H9 (cell line): ENCODE results near the gene PTGFRN. TPM values are rescaled to one million over a fixed set of nuclear protein-coding genes. Genes with fewer than 3 reads are reported as not detected.
"Not testable (repeated sequence)": the region's sequence is repeated elsewhere in the genome, so short reads cannot be mapped to it uniquely, and the experiment has no call there.

Source experiments
- DNase-seq: peaks from one replicate; pipeline ENCODE4 v3.0.0-alpha.2; 2017
- H2AFZ ChIP-seq: one replicate; pipeline ENCODE4 v1.6.1; 2013; ENCODE audit warnings: mild to moderate bottlenecking, low read length, control low read depth, moderate library complexity
- H2AK5ac ChIP-seq: 2 replicates; pipeline ENCODE4 v1.6.1; 2013; ENCODE audit warnings: low read length, control low read depth, mixed read lengths; ENCODE audit not compliant: insufficient read length
- H2BK120ac ChIP-seq: one replicate; pipeline ENCODE4 v1.6.1; 2013; ENCODE audit warnings: low read depth, mild to moderate bottlenecking, low read length, control low read depth, inconsistent platforms; ENCODE audit not compliant: poor library complexity, severe bottlenecking
- H2BK12ac ChIP-seq: 2 replicates; pipeline ENCODE4 v1.6.1; 2013; ENCODE audit warnings: low read length, control low read depth, mixed read lengths, low read depth; ENCODE audit not compliant: insufficient read length
- H2BK15ac ChIP-seq: 2 replicates; pipeline ENCODE4 v1.6.1; 2013; ENCODE audit warnings: low read depth, low read length, control low read depth
- H2BK20ac ChIP-seq: one replicate; pipeline ENCODE4 v1.6.1; 2013; ENCODE audit warnings: low read depth, mild to moderate bottlenecking, low read length, control low read depth, inconsistent platforms; ENCODE audit not compliant: poor library complexity, severe bottlenecking
- H2BK5ac ChIP-seq: 2 replicates; pipeline ENCODE4 v1.6.1; 2013; ENCODE audit warnings: low read length, control low read depth, mixed read lengths; ENCODE audit not compliant: insufficient read length
- H3K14ac ChIP-seq: 2 replicates; pipeline ENCODE4 v1.6.1; 2013; ENCODE audit warnings: low read length, control low read depth; ENCODE audit not compliant: insufficient read depth
- H3K18ac ChIP-seq: 2 replicates; pipeline ENCODE4 v1.6.1; 2013; ENCODE audit warnings: low read depth, mild to moderate bottlenecking, mixed read lengths, low read length, control low read depth; ENCODE audit not compliant: insufficient read length
- H3K23ac ChIP-seq: 2 replicates; pipeline ENCODE4 v1.6.1; 2013; ENCODE audit warnings: low read length, control low read depth, mixed read lengths, low read depth; ENCODE audit not compliant: insufficient read length
- H3K23me2 ChIP-seq: 2 replicates; pipeline ENCODE4 v1.6.1; 2013; ENCODE audit warnings: low read depth, mild to moderate bottlenecking, mixed read lengths, low read length, control low read depth; ENCODE audit not compliant: insufficient read length, poor library complexity, severe bottlenecking
- H3K27ac ChIP-seq: 2 replicates; pipeline ENCODE4 v1.5.1; 2013; ENCODE audit warnings: low read length, control low read depth, mixed read lengths, low read depth; ENCODE audit not compliant: insufficient read length
- H3K27me3 ChIP-seq: 2 replicates; pipeline ENCODE4 v1.6.1; 2013; ENCODE audit warnings: low read length, control low read depth, inconsistent platforms; ENCODE audit not compliant: insufficient read depth
- H3K4ac ChIP-seq: 2 replicates; pipeline ENCODE4 v1.6.1; 2013; ENCODE audit warnings: low read depth, mild to moderate bottlenecking, control low read depth, inconsistent platforms, low read length, moderate library complexity
- H3K4me1 ChIP-seq: 2 replicates; pipeline ENCODE4 v1.6.1; 2013; ENCODE audit warnings: low read length, control low read depth, inconsistent platforms; ENCODE audit not compliant: insufficient read depth
- H3K4me2 ChIP-seq: 2 replicates; pipeline ENCODE4 v1.6.1; 2013; ENCODE audit warnings: low read length, control low read depth, mixed read lengths; ENCODE audit not compliant: insufficient read length, insufficient read depth
- H3K56ac ChIP-seq: 2 replicates; pipeline ENCODE4 v1.6.1; 2013; ENCODE audit warnings: low read depth, mild to moderate bottlenecking, mixed read lengths, low read length, control low read depth; ENCODE audit not compliant: insufficient read length
- H3K79me1 ChIP-seq: 2 replicates; pipeline ENCODE4 v1.6.1; 2013; ENCODE audit warnings: low read depth, mild to moderate bottlenecking, moderate library complexity, low read length, control low read depth, inconsistent platforms; ENCODE audit not compliant: insufficient read depth, poor library complexity, severe bottlenecking
- H3K79me2 ChIP-seq: 2 replicates; pipeline ENCODE4 v1.6.1; 2013; ENCODE audit warnings: low read length, control low read depth, inconsistent platforms; ENCODE audit not compliant: insufficient read depth
- H3K9ac ChIP-seq: 2 replicates; pipeline ENCODE4 v1.6.1; 2013; ENCODE audit warnings: low read length, control low read depth, mixed read lengths; ENCODE audit not compliant: insufficient read length; ENCODE audit errors: extremely low read depth
- H3K9me3 ChIP-seq: one replicate; pipeline ENCODE4 v1.6.1; 2013; ENCODE audit warnings: low read depth, low read length, inconsistent platforms; ENCODE audit not compliant: control insufficient read depth
- H3T11ph ChIP-seq: one replicate; pipeline ENCODE4 v1.6.1; 2013; ENCODE audit warnings: mild to moderate bottlenecking, low read length, control low read depth, inconsistent platforms
- H4K20me1 ChIP-seq: one replicate; pipeline ENCODE4 v1.6.1; 2013; ENCODE audit not compliant: control insufficient read depth, insufficient read length, insufficient read depth
- H4K5ac ChIP-seq: 2 replicates; pipeline ENCODE4 v1.6.1; 2013; ENCODE audit warnings: low read depth, mild to moderate bottlenecking, mixed read lengths, low read length, control low read depth; ENCODE audit not compliant: insufficient read length
- H4K8ac ChIP-seq: replicated peaks from 2 replicates; pipeline ENCODE4 v1.6.1; 2013; ENCODE audit warnings: low read length, control low read depth, mixed read lengths, low read depth; ENCODE audit not compliant: insufficient read length
- H4K91ac ChIP-seq: 2 replicates; pipeline ENCODE4 v1.6.1; 2013; ENCODE audit warnings: low read depth, mild to moderate bottlenecking, moderate library complexity, mixed read lengths, low read length, control low read depth; ENCODE audit not compliant: insufficient read length
- H3K27ac Mint-ChIP-seq, 3 experiments: 2 replicates in 2 of 3; 3 replicates in 1 of 3; pipeline ENCODE4 v1.8.0; 2020 to 2021; ENCODE audit warnings: mixed read lengths in 3 of 3, mild to moderate bottlenecking in 1 of 3, moderate library complexity in 1 of 3
- H3K27me3 Mint-ChIP-seq: 2 replicates; pipeline ENCODE4 v1.8.0; 2021; ENCODE audit warnings: low read depth, mild to moderate bottlenecking, moderate library complexity, mixed read lengths
- H3K36me3 Mint-ChIP-seq, 3 experiments: 2 replicates in 2 of 3; 3 replicates in 1 of 3; pipeline ENCODE4 v1.8.0; 2020 to 2021; ENCODE audit warnings: low read depth in 3 of 3, mixed read lengths in 3 of 3; ENCODE audit not compliant: insufficient read depth in 1 of 3
- H3K4me1 Mint-ChIP-seq, 2 experiments: 2 replicates each; pipeline ENCODE4 v1.8.0; 2020; ENCODE audit warnings: mixed read lengths in 2 of 2
- H3K4me3 Mint-ChIP-seq, 2 experiments: 2 replicates in 1 of 2; 3 replicates in 1 of 2; pipeline ENCODE4 v1.8.0; 2020 to 2021; ENCODE audit warnings: mild to moderate bottlenecking in 2 of 2, mixed read lengths in 2 of 2, moderate library complexity in 1 of 2
- H3K9me3 Mint-ChIP-seq, 2 experiments: 2 replicates in 1 of 2; 3 replicates in 1 of 2; pipeline ENCODE4 v1.8.0; 2020; ENCODE audit warnings: mild to moderate bottlenecking in 2 of 2, mixed read lengths in 2 of 2, moderate library complexity in 1 of 2
- WGBS: extraction: QIAGEN DNeasy Blood & Tissue Kit; methylation state at CpG from one replicate; pipeline ENCODE4 v1.1.7; 2013; ENCODE audit warnings: missing lambda C conversion rate, low lambda C conversion rate, mixed read lengths; ENCODE audit not compliant: insufficient read length; ENCODE audit errors: extremely low coverage; 5-methylcytosine and 5-hydroxymethylcytosine counted together
- total RNA-seq: library from RNA; stranded (reverse); gene quantifications from 2 replicates; pipeline ENCODE4 v1.2.1, GENCODE V29; 2021

PTGFRN gene
- total RNA-seq, 1 experiment from 2014 or later = 26.3 TPM

DNA sequence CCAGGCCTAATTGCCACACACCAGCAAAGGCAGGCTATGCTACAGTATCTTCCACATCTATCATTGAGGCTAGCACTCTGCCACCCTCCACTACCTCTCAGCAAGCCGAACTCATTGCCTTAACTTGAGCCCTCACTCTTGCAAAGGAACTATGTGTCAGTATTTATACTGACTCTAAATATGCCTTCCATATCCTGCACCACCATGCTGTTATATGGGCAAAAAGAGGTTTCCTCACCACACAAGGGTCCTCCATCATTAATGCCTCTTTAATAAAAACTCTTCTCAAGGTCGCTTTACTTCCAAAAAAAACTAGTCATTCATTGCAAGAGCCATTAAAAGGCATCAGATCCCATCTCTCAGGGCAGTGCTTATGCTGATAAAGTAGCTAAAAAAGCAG is 43.2 kb upstream of the PTGFRN start:
- not testable (repeated sequence) for H3K4me2 ChIP-seq, DNase-seq, H3K9me3 ChIP-seq, H3K4me1 ChIP-seq, H3K4ac ChIP-seq, H2BK12ac ChIP-seq, H3K4me1 Mint-ChIP-seq, H3K27me3 Mint-ChIP-seq, H4K91ac ChIP-seq, H4K5ac ChIP-seq, H2BK5ac ChIP-seq, H3K4me3 Mint-ChIP-seq, H2AK5ac ChIP-seq, H3K18ac ChIP-seq, H2BK20ac ChIP-seq, H3T11ph ChIP-seq, H3K79me1 ChIP-seq, H3K56ac ChIP-seq, H3K27ac Mint-ChIP-seq, H4K20me1 ChIP-seq, H2AFZ ChIP-seq, H4K8ac ChIP-seq, H3K9ac ChIP-seq, H3K14ac ChIP-seq, H3K79me2 ChIP-seq, H3K23ac ChIP-seq, H3K9me3 Mint-ChIP-seq, H3K23me2 ChIP-seq, H2BK120ac ChIP-seq, H2BK15ac ChIP-seq, H3K36me3 Mint-ChIP-seq, H3K27ac ChIP-seq, H3K27me3 ChIP-seq
- WGBS = no CpG with 5 or more reads among the region's 2 CpGs
